Heart left ventricle (tissue), 16 donors: ENCODE results near the gene TGFBR2. TPM values are rescaled to one million over a fixed set of nuclear protein-coding genes. Genes with fewer than 3 reads are reported as not detected.

Experiments used
- ATAC-seq, 4 donors: fragments of 200-7000 bp; cut with Tn5 transposase; one replicate each; pipeline ENCODE4 v1.9.1; 2020 to 2022; ENCODE audit warnings: moderate library complexity in 4 of 4, mild to moderate bottlenecking in 3 of 4, moderate number of reproducible peaks in 1 of 4
- DNase-seq, 5 donors: peaks; one replicate each; pipeline ENCODE4 v3.0.0-alpha.2; 2020
- H3K27ac ChIP-seq, 12 donors: fragments of 200-600 bp; sonication (generic) in 4 of 12; one replicate each; pipeline versions ENCODE4 v1.5.0 to v1.8.0; 2016 to 2022; ENCODE audit warnings: mild to moderate bottlenecking in 2 of 12
- H3K27me3 ChIP-seq, 9 donors: fragments of 200-600 bp; sonication (generic) in 2 of 9; one replicate each; pipeline versions ENCODE4 v1.5.1 to v1.8.0; 2016 to 2022; ENCODE audit warnings: mild to moderate bottlenecking in 3 of 9
- H3K36me3 ChIP-seq, 9 donors: fragments of 200-600 bp; sonication (generic) in 2 of 9; one replicate each; pipeline versions ENCODE4 v1.5.0 to v1.8.0; 2018 to 2022; ENCODE audit warnings: mild to moderate bottlenecking in 2 of 9
- H3K4me1 ChIP-seq, 12 donors: fragments of 200-600 bp; sonication (generic) in 4 of 12; one replicate each; pipeline versions ENCODE4 v1.5.0 to v1.8.0; 2016 to 2022; ENCODE audit warnings: mild to moderate bottlenecking in 3 of 12
- H3K4me3 ChIP-seq, 12 donors: fragments of 200-600 bp; sonication (generic) in 4 of 12; one replicate each; pipeline versions ENCODE4 v1.5.0 to v1.8.0; 2017 to 2022; ENCODE audit warnings: mild to moderate bottlenecking in 9 of 12, moderate library complexity in 4 of 12
- H3K9me3 ChIP-seq, 12 donors: fragments of 200-600 bp; sonication (generic) in 4 of 12; one replicate each; pipeline versions ENCODE4 v1.5.0 to v1.8.0; 2016 to 2022; ENCODE audit warnings: mild to moderate bottlenecking in 1 of 12
- CTCF ChIP-seq, 12 donors: fragments of 200-600 bp; sonication (generic) in 4 of 12; IDR thresholded peaks; one replicate each; pipeline versions ENCODE4 v1.5.0 to v1.8.0; 2018 to 2022; ENCODE audit warnings: antibody characterized with exemption in 12 of 12, mild to moderate bottlenecking in 5 of 12
- POLR2A ChIP-seq, 2 donors: fragments of 450-650 bp; IDR thresholded peaks; one replicate each; pipeline ENCODE4 v1.6.1; 2017; ENCODE audit warnings: antibody characterized with exemption in 2 of 2, mild to moderate bottlenecking in 2 of 2, moderate library complexity in 2 of 2
- WGBS, 4 donors: extraction: QIAGEN DNeasy Blood & Tissue Kit in 2 of 4; methylation state at CpG; one replicate each; pipeline versions ENCODE4 v1.1.5 to v1.1.7; 2013 to 2018; 5-methylcytosine and 5-hydroxymethylcytosine counted together
- intact Hi-C, 10 donors: fragments of 100-400 bp; cut with DNase I; formaldehyde crosslinking; loops; one replicate each; pipeline versions ENCODE4 v1.11.1 to v1.14.2; 2022
- polyA plus RNA-seq, 2 donors: library from polyadenylated mRNA; stranded (reverse); fragments of 200-250 nt; gene quantifications; one replicate each; pipeline ENCODE4 v1.2.3, GENCODE V29; 2013
- total RNA-seq, 9 donors: library from RNA; depleted of rRNA in 2 of 9; stranded (reverse); fragments of >200 nt in 2 of 9; fragmentation: NEBNext Ultra II Directional in 3 of 9; extraction: Animal tissue kit (Norgen Biotek cat#: 25700) in 3 of 9; gene quantifications; one replicate each; pipeline versions ENCODE4 v1.1.0 to v1.2.4, GENCODE V29; 2016 to 2023
- donor health status: ischemic (EF 13 %, LVEDD 7.1; RV severe dilation, severe dysfunction).
- donor health status: healthy with polysubstance abuse.
- donor health status: DM: no; HTN: yes; CAD: no.
- donor health status: DM: no; HTN: no; CAD: no.
- donor health status: ischemic (EF 25% LVEDD 6.9; RV normal size, moderate dysfunction).
- donor health status: ischemic (EF 25% LVEDD 5.7; RV mildly dilated, moderate dysfunction).
- donor health status: healthy.
- donor health status: DM: yes; HTN: yes; CAD: no.
- donor health status: ischemic (EF 35%, LVEDD 5.7; RV mildly dilated, moderate dysfunction).
- donor health status: nonischemic (EF 11% LVEDD 7.7; RV severe dilation, severe dysfunction).
- donor health status: DM: yes; HTN: yes; CAD: no.
- donor health status: PGD.
- donor health status: ischemic (EF 29% LVEDD 5.4; RV normal size, mild dysfunction).
- donor health status: nonischemic (EF 23%, LVEDD 6.1; RV moderate dilation, normal function).

Gene TGFBR2
- total and polyA plus RNA-seq, 11 donors = 13.8 to 217 (median 143) TPM

- no peak for DNase-seq
- WGBS, 4 donors = 87 to 92% (median 89%) methylated on average over 5 of the region's 5 CpGs
- intact Hi-C loops = loop anchor here in 3 of 10 donors (5.0 to 10.0 kb wide), 3 partner anchors 48 to 58 kb away; no protein-coding TSS in a partner anchor
- no peak overlapping the region for H3K4me3 ChIP-seq
- H3K36me3 ChIP-seq = peaks cover 0 to 18% (median 0%) of the 10 kb centered on the region in 9 donors
- no peak for ATAC-seq
- H3K27me3 ChIP-seq = no peaks in the 10 kb centered on the region
- H3K27ac ChIP-seq = peak overlapping the region in 2 of 12 donors; percentile 5 to 69
- peaks cover 8 to 100% (median 90%) of the 10 kb centered on the region in 12 donors for H3K4me1 ChIP-seq
- TF ChIP-seq POLR2A (IDR thresholded peaks at IDR 0.05) (no peak), CTCF (IDR thresholded peaks at IDR 0.05) (no peak)
- H3K9me3 ChIP-seq = no peaks in the 10 kb centered on the region
These were observed 10.7 kb downstream of the TGFBR2 start for GRCh38 chr3:30617069-30617468.

- Histone ChIP-seq H3K27me3 (no peaks in the 10 kb centered on the region), H3K4me1 (peaks cover 12 to 100% (median 91%) of the 10 kb centered on the region in 12 donors), H3K4me3 (no peak overlapping the region), H3K27ac (peak overlapping the region in 2 of 12 donors; percentile 13 to 69), H3K9me3 (no peaks in the 10 kb centered on the region), H3K36me3 (peaks cover 0 to 20% (median 0%) of the 10 kb centered on the region in 9 donors)
- DNase-seq = no peak
- intact Hi-C loops = loop anchor here in 3 of 10 donors (5.0 to 10.0 kb wide), 3 partner anchors 47 to 57 kb away; no protein-coding TSS in a partner anchor
- no peak for ATAC-seq
- TF ChIP-seq POLR2A (IDR thresholded peaks at IDR 0.05) = no peak
- no peak for TF ChIP-seq CTCF (IDR thresholded peaks at IDR 0.05)
- WGBS, 4 donors = 62 to 93% (median 78%) methylated on average over 2 of the region's 2 CpGs
These were observed 11.3 kb downstream of the TGFBR2 start for GRCh38 chr3:30617653-30618052.

GRCh38 chr3:30618526-30618925, 12.1 kb downstream of the TGFBR2 start:
- Histone ChIP-seq H3K4me1 (peaks cover 15 to 100% (median 90%) of the 10 kb centered on the region in 12 donors), H3K27ac (peak overlapping the region in 2 of 12 donors; percentile 13 to 69), H3K36me3 (peaks cover 0 to 23% (median 0%) of the 10 kb centered on the region in 9 donors), H3K27me3 (no peaks in the 10 kb centered on the region), H3K4me3 (no peak overlapping the region), H3K9me3 (no peaks in the 10 kb centered on the region)
- 86 to 93% (median 91%) methylated on average over 3 of the region's 3 CpGs for WGBS, 4 donors
- intact Hi-C loops = loop anchor here in 3 of 10 donors (5.0 to 10.0 kb wide), 3 partner anchors 46 to 56 kb away; no protein-coding TSS in a partner anchor
- ATAC-seq (no peak), DNase-seq (no peak)
- TF ChIP-seq POLR2A (IDR thresholded peaks at IDR 0.05) = no peak
- no peak for TF ChIP-seq CTCF (IDR thresholded peaks at IDR 0.05)

DNA sequence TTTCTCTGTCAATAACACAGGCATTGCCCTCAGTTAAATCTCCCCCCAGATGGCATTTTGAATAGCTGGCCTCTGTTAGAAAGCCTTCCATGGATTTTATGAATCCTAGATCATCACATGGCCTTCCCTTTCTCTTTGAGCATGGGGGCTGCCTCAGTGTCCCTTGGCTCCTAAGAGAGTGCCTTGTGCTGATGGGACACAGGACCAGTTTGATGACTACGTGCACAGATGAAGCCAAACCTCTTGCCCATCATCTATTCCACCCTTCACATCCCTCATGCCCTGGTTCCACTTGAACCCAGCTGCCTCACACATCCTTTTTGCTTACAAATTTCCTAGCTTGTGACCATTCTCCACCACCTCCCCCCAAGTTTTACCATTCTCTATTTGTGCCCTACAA, 12.9 kb downstream of the TGFBR2 start:
- no peak for ATAC-seq

More for the DNA sequence above, 12.9 kb downstream of the TGFBR2 start:
- Histone ChIP-seq H3K36me3 (peaks cover 0 to 31% (median 6%) of the 10 kb centered on the region in 9 donors), H3K4me1 (peaks cover 15 to 100% (median 86%) of the 10 kb centered on the region in 12 donors), H3K27ac (peak overlapping the region in 3 of 12 donors; percentile 1 to 69 (median 17)), H3K9me3 (no peaks in the 10 kb centered on the region), H3K4me3 (no peak overlapping the region), H3K27me3 (no peaks in the 10 kb centered on the region)
- WGBS, 4 donors = 83 to 93% (median 88%) methylated on average over 1 of the region's 1 CpG
- no peak for DNase-seq
- intact Hi-C loops = loop anchor here in 3 of 10 donors (5.0 to 10.0 kb wide), 3 partner anchors 45 to 55 kb away; no protein-coding TSS in a partner anchor
- no peak for TF ChIP-seq CTCF (IDR thresholded peaks at IDR 0.05)
- TF ChIP-seq POLR2A (IDR thresholded peaks at IDR 0.05) = no peak
